Panc1 (cell line): ENCODE measurements around the gene CAPN3. TPM values are rescaled to one million over a fixed set of nuclear protein-coding genes. Genes with fewer than 3 reads are reported as not detected.

Experiments
- ATAC-seq: fragments of 200-7000 bp; cut with Tn5 transposase; 2 replicates; pipeline ENCODE4 v1.9.1; 2020; ENCODE audit warnings: mild to moderate bottlenecking, moderate library complexity
- BruUV-seq: library from RNA; stranded (reverse); fragments of 400-500 nt; replicated peaks from 2 replicates; lab custom pipeline; 2021; lab: Mats Ljungman, UMichigan
- CTCF ChIA-PET: fragments of 300-600 bp; sonication (Branson Sonifier 250); formaldehyde crosslinking; loops from one replicate; lab custom pipeline; 2022; ENCODE audit warnings: antibody characterized with exemption; lab: Charles Lee
- POLR2A ChIA-PET: fragments of 300-600 bp; sonication (Branson Sonifier 250); formaldehyde crosslinking; loops from one replicate; lab custom pipeline; 2022; ENCODE audit warnings: antibody characterized with exemption; lab: Charles Lee
- DNase-seq: peaks from one replicate; pipeline ENCODE4 v3.0.0-alpha.2; 2010; ENCODE audit warnings: low read depth, low spot score
- H3K27ac ChIP-seq: 2 replicates; pipeline ENCODE4 v1.5.1; 2011; ENCODE audit warnings: mild to moderate bottlenecking, low read length, inconsistent platforms
- H3K27me3 ChIP-seq: fragments of 200-500 bp; sonication (Bioruptor generic); 2 replicates; pipeline ENCODE4 v1.6.0; 2014; ENCODE audit warnings: low read length, inconsistent platforms; ENCODE audit not compliant: control insufficient read depth, insufficient read depth
- H3K36me3 ChIP-seq: fragments of 200-500 bp; sonication (Bioruptor generic); 2 replicates; pipeline ENCODE4 v1.5.1; 2014; ENCODE audit warnings: inconsistent platforms, mild to moderate bottlenecking, low read length, moderate library complexity; ENCODE audit not compliant: control insufficient read depth, insufficient read depth
- H3K4me1 ChIP-seq: 2 replicates; pipeline ENCODE4 v1.5.1; 2011; ENCODE audit warnings: inconsistent platforms, mild to moderate bottlenecking, low read length, moderate library complexity; ENCODE audit not compliant: control insufficient read depth, insufficient read depth
- H3K4me3 ChIP-seq, 2 experiments: 2 replicates each; pipeline ENCODE4 v1.5.1; 2011 to 2012; ENCODE audit warnings: low read depth in 2 of 2, low read length in 2 of 2, mild to moderate bottlenecking in 2 of 2, inconsistent platforms in 1 of 2, moderate library complexity in 1 of 2
- H3K9me3 ChIP-seq: fragments of 200-500 bp; sonication (Bioruptor generic); 2 replicates; pipeline ENCODE4 v1.5.1; 2014; ENCODE audit warnings: low read depth, mild to moderate bottlenecking, inconsistent platforms, low read length, moderate library complexity; ENCODE audit not compliant: control insufficient read depth, insufficient read depth
- POLR2AphosphoS5 ChIP-seq: IDR thresholded peaks from 2 replicates; pipeline ENCODE4 v1.6.1; 2012; ENCODE audit warnings: mild to moderate bottlenecking, low read depth, low read length, moderate library complexity
- SIN3A ChIP-seq: IDR thresholded peaks from 2 replicates; pipeline ENCODE4 v1.6.1; 2012; ENCODE audit warnings: low read depth, mild to moderate bottlenecking, low read length, moderate library complexity, borderline replicate concordance; ENCODE audit not compliant: insufficient read depth
- TCF7L2 ChIP-seq: IDR thresholded peaks from 2 replicates; pipeline ENCODE4 v1.6.1; 2011; ENCODE audit warnings: mild to moderate bottlenecking, low read depth, low read length, inconsistent platforms
- in situ Hi-C: cut with HindIII; loops from 2 replicates; pipeline ENCODE4 v1.10.0; 2016; ENCODE audit warnings: low sequenced_read_pairs, low pct_unique_long_range_greater_than_20kb
- intact Hi-C: fragments of 100-400 bp; cut with micrococcal nuclease; formaldehyde crosslinking; loops from one replicate; pipeline ENCODE4 v1.10.0; 2022; ENCODE audit not compliant: unreplicated experiment
- total RNA-seq: library from RNA; stranded (reverse); gene quantifications from one replicate; pipeline ENCODE4 v1.2.1, GENCODE V29; 2021; ENCODE audit not compliant: unreplicated experiment
- TF ChIP-seq, protein P1 (sequence below), 2 experiments: IDR thresholded peaks; 2 replicates each; pipeline ENCODE4 v1.6.1; 2011 to 2012; ENCODE audit warnings: low read depth in 2 of 2, control low read depth in 1 of 2, low read length in 1 of 2, mild to moderate bottlenecking in 1 of 2, moderate library complexity in 1 of 2; ENCODE audit not compliant: insufficient read depth in 1 of 2
- TF ChIP-seq, protein P2 (sequence below): fragments of 450-650 bp; IDR thresholded peaks from 2 replicates; pipeline ENCODE4 v1.5.1; 2017; ENCODE audit warnings: mild to moderate bottlenecking

The CAPN3 gene
- total RNA-seq, 1 experiment from 2014 or later = 0.31 TPM

DNA sequence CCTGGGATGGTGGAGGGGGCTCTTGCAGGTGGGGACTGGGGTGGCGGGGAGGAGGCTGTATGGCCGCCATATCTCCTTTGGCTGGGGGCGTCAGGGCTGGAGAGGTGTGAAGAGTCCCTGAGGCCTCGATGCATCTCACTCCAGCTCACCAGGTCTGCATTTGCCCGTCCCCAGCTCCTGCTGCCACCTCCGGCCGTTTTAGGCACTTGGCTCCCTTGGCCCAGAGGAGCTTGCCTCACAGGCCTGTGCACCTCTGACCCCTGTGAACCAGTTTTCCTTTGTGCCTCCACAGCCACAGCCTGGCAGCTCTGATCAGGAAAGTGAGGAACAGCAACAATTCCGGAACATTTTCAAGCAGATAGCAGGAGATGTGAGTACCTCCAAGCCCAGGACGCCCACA, 49.7 kb downstream of the CAPN3 start:
- Histone ChIP-seq H3K27me3 (no peaks in the 10 kb centered on the region), H3K27ac (no peak overlapping the region), H3K9me3 (no peaks in the 10 kb centered on the region), H3K4me3 (no peak overlapping the region), H3K36me3 (0 out of 2 replicates have a peak, but pooled peaks cover 3% of the 10 kb centered on the region), H3K4me1 (no peaks in the 10 kb centered on the region)
- intact Hi-C loops = no loop called here
- POLR2A ChIA-PET = no interaction called here
- DNase-seq (no peak), ATAC-seq (no peak)
- TF ChIP-seq SIN3A (no peak), POLR2AphosphoS5 (no peak), TCF7L2 (no peak)
- TF ChIP-seq, protein P1, sequence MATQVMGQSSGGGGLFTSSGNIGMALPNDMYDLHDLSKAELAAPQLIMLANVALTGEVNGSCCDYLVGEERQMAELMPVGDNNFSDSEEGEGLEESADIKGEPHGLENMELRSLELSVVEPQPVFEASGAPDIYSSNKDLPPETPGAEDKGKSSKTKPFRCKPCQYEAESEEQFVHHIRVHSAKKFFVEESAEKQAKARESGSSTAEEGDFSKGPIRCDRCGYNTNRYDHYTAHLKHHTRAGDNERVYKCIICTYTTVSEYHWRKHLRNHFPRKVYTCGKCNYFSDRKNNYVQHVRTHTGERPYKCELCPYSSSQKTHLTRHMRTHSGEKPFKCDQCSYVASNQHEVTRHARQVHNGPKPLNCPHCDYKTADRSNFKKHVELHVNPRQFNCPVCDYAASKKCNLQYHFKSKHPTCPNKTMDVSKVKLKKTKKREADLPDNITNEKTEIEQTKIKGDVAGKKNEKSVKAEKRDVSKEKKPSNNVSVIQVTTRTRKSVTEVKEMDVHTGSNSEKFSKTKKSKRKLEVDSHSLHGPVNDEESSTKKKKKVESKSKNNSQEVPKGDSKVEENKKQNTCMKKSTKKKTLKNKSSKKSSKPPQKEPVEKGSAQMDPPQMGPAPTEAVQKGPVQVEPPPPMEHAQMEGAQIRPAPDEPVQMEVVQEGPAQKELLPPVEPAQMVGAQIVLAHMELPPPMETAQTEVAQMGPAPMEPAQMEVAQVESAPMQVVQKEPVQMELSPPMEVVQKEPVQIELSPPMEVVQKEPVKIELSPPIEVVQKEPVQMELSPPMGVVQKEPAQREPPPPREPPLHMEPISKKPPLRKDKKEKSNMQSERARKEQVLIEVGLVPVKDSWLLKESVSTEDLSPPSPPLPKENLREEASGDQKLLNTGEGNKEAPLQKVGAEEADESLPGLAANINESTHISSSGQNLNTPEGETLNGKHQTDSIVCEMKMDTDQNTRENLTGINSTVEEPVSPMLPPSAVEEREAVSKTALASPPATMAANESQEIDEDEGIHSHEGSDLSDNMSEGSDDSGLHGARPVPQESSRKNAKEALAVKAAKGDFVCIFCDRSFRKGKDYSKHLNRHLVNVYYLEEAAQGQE (IDR thresholded peaks at IDR 0.05; ENCODE audit: insufficient read depth in 1 of 2, low read depth in 2 of 2, low read length in 1 of 2) = no peak
- TF ChIP-seq, protein P2, sequence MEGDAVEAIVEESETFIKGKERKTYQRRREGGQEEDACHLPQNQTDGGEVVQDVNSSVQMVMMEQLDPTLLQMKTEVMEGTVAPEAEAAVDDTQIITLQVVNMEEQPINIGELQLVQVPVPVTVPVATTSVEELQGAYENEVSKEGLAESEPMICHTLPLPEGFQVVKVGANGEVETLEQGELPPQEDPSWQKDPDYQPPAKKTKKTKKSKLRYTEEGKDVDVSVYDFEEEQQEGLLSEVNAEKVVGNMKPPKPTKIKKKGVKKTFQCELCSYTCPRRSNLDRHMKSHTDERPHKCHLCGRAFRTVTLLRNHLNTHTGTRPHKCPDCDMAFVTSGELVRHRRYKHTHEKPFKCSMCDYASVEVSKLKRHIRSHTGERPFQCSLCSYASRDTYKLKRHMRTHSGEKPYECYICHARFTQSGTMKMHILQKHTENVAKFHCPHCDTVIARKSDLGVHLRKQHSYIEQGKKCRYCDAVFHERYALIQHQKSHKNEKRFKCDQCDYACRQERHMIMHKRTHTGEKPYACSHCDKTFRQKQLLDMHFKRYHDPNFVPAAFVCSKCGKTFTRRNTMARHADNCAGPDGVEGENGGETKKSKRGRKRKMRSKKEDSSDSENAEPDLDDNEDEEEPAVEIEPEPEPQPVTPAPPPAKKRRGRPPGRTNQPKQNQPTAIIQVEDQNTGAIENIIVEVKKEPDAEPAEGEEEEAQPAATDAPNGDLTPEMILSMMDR = no peak
- CTCF ChIA-PET = no interaction called here
- in situ Hi-C loops = no loop called here
- no TSS peak for BruUV-seq

DNA sequence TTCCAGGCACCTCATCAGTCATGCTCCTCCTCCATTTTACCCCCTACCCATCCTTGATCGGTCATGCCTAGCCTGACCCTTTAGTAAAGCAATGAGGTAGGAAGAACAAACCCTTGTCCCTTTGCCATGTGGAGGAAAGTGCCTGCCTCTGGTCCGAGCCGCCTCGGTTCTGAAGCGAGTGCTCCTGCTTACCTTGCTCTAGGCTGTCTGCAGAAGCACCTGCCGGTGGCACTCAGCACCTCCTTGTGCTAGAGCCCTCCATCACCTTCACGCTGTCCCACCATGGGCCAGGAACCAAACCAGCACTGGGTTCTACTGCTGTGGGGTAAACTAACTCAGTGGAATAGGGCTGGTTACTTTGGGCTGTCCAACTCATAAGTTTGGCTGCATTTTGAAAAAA, 52.6 kb downstream of the CAPN3 start:
- Histone ChIP-seq H3K36me3 (peaks cover 3% of the 10 kb centered on the region; the same call in 1 of the 2 replicates), H3K27me3 (no peaks in the 10 kb centered on the region), H3K9me3 (no peaks in the 10 kb centered on the region), H3K4me3 (no peak overlapping the region), H3K4me1 (no peaks in the 10 kb centered on the region), H3K27ac (no peak overlapping the region)
- in situ Hi-C loops = no loop called here
- no peak for TF ChIP-seq SIN3A
- no peak for TF ChIP-seq POLR2AphosphoS5
- CTCF ChIA-PET = no interaction called here
- POLR2A ChIA-PET = interaction anchor here (0.6 kb wide), 1 partner anchor 45 kb away, joined by 6 read pairs; no protein-coding TSS in a partner anchor
- ATAC-seq = no peak
- intact Hi-C loops = no loop called here
- DNase-seq = no peak
- BruUV-seq = no TSS peak

DNA sequence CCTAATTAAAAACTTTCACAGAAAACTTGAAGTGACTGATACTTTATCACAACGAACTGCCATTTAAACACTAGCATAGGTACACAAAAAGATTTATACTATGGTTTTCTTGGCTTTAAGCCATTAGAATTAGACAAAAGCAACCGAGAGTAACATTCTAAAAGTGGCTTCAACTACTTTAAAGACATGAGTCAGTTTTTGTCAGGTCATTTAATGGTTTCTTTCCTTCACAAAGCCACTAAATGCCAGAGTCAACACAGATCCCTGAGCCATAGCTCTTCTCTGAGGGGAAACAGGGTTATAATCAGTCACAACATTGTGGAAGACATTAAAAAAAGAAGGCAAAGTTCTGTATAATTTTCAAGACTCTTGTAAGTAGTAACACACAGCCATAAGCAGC, 54.6 kb downstream of the CAPN3 start:
- in situ Hi-C loops (no loop called here), intact Hi-C loops (no loop called here)
- Histone ChIP-seq H3K27me3 (no peaks in the 10 kb centered on the region), H3K4me3 (no peak overlapping the region), H3K27ac (no peak overlapping the region), H3K36me3 (peaks cover 3% of the 10 kb centered on the region; the same call in 1 of the 2 replicates), H3K9me3 (no peaks in the 10 kb centered on the region), H3K4me1 (no peaks in the 10 kb centered on the region)
- DNase-seq (no peak), ATAC-seq (no peak)
- ChIA-PET CTCF (no interaction called here), POLR2A (no interaction called here)
- TF ChIP-seq POLR2AphosphoS5 (no peak), TCF7L2 (no peak), SIN3A (no peak)
- TF ChIP-seq, protein P1 (IDR thresholded peaks at IDR 0.05; ENCODE audit: insufficient read depth in 1 of 2, low read depth in 2 of 2, low read length in 1 of 2) = no peak
- TF ChIP-seq, protein P2 = no peak
- no TSS peak for BruUV-seq
